GM21423 (cell line): Measurements from ENCODE around the gene NDUFB10.
"Not testable (repeated sequence)": the region's sequence is repeated elsewhere in the genome, so short reads cannot be mapped to it uniquely, and the experiment has no call there.

Experiments
- ATAC-seq: cut with Tn5 transposase; IDR thresholded peaks from one replicate; pipeline ENCODE4 v1.9.1; 2021; ENCODE audit warnings: mild to moderate bottlenecking, moderate library complexity; ENCODE audit not compliant: unreplicated experiment

NDUFB10 gene

DNA sequence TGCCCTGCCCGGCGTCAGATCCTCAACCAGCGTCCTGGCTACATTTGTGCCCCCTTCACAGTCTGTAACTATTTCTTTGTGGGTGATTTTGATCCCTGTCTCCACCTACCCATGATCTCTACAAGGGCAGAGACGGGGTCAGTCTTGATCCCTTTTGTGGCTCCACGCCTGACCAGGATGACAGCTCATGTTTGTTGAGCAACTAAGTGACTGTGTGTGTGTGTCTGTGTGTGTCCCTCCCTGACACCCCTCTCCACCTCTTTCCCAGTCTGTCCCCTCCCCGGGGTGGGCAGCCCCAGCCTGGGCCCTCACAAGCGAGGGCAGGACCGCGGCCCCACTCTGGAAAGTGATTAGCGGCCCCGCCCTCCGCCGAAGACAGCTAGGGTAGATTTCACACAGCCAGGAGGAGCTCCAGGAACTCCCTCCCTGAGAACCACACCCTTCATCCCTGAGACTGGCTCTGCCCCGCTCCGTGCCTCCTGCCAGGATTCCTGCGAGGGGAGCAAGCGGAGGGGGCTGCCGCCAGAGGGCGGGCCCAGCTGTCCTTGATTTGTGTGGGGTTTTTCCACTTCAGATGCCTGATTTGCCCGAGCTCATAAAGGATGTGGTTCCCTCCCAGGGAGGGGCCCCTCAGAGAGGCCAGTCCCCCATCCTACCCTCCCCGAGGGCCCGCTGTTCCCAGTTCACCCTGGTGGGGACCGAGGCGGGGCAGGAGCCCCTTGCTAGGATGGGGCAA, 35.9 kb upstream of the NDUFB10 start:
- no peak for ATAC-seq

DNA sequence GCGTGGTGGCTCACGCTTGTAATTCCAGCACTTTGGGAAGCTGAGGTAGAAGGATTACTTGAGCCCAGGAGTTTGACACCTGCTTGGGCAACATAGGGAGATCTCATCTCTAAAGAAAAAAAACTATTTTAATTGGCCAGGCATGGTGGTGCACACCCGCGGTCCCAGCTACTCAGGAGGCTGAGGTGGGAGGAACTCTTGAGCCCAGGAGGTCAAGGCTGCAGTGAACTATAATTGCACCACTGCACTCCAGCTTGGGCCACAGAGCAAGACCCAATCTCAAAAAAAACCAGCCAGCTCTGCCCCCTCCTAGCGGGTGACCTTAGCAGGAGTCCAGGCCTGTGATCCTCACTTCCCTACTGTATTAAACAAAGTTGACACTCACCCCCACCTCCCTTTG, 35.2 kb upstream of the NDUFB10 start:
- no peak for ATAC-seq

DNA sequence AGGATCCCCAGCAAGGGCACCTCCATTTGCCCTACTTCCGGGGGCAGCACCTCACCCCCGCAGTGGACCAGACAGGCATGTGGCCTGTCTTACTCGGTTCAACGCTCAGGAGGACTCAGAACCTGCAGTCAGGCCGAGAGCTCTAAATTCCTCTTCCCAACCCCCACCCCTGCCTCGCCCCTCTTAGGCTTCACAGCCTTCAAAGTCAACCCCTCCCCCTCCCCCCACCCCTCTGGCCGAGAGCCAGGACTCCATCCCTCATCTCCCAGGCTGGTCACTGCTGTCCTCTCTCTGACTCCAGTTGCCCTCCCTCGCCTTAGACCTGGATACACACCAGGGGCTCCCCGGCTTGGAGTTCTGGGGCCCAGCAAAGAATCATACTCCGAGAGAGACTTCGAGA, 33.1 kb upstream of the NDUFB10 start:
- no peak for ATAC-seq

DNA sequence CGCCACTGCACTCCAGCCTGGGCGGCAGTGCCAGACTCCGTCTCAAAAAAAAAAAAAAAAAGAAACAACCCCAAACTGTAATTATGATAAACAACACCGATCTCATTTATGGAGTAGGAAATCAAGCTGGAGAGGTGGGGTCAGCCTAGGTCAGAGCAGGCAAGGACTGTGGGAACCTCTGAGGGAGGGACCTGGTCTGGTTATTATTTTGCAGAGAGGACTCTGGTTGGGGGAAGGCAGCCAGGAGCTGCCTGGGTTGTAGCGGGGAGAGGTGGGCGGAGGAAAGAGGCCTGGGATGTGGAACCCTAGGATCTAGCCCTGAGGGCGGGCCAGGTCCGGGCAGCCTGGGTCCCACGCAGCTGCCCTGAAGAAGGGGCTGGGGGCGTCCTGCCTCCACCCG, 30.2 kb upstream of the NDUFB10 start:
- no peak for ATAC-seq

DNA sequence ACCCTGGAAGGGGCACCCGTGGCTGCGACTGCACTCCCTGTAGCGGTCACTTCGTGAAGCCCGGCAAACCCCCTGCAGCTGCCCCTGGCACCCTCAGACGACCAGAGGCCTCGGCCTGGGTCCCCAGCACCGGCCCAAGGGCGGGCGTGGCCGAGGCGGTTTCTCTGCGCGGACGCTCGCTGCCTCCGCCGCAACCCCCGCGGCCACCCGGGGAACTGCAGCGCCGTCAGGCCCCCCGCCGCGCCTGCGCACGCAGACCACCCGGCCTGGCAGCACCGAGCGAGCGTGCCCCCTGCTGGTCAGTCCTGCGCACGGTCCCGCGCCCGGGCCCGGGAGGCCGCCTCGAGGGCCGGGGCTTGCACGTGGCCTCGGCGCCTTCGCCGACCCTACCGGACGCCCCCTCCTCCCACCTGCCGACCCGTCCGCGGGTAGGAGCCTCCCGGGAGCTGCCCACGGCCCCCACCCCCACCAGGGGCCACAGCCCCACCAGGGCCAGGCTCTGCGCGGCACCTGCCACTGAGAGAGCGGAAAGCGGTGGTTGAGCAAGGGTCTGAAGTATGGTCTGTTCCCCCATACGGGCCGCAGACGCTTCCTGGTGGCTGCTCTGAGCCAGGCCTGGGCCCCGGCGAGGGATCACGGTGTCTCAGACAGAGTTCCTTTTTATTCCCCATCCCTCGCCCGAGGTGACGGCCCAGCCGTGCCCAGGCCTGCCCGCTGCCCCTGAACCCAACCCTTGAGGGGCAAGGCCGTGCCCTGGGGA, 29.6 kb upstream of the NDUFB10 start:
- ATAC-seq: peak; percentile 82

DNA sequence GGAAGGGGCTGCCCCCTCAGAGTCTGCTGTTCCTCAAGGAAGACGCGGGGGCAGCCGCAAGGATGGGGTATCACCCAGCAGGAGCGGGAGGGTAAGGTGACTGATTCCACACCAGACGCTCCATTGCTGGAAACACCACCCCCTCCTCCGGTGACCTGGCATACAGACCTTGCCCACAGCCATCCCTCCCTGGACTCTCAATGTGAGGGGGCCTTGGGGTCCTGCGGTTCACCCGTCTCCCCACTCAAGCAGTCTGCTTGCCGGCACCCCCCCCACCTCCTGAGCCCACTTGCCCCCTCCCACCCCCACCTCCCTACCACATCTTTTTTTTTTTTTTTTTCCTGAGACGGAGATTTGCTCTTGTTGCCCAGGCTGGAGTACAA, 29.0 kb upstream of the NDUFB10 start:
- ATAC-seq: no peak

DNA sequence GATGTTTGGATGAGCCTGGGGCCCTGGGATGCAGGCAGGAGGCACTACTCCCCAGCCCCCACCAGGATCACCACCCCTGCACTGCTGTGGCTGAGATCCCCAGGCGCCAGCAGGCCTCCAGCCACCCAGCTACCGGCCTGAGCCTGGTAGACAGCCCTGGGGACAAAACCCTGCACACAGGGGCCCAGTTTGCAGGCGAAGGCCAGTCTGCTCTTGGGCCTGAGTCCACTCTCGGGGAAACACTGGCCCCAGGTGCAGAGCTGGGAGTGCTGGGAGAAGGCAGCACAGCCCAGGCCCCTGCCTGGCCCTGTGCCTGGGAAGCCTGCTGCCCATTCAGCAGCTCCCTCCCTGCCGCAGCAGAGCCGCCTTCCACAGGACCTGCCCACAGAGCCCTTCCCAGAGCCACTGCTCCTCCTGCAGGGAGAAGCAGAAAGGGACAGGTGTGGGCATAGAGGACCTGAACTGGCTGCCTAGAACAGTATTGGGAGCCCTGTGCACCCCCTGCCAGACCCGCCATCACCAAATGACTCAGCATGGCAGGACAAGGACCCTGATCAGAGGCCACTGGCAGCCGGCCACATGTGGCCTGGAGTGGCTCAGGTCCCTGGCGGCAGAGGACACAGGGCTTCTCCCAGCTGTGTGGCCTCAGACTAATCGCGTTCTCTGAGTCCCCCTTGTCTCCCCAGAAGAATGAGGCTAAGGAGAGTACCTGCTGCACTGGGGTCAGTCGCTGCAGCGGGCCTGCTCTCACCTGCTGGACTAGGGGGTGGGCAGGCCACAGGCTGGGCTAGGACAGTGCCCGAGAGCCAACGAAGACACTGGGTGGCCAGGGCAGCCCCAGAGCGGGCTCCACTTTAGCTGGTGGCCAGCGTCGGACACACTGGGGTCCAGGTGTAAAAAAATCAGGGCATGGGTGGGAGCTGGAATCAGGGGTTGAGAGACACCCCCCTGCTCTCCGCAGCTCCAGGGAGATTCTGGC, 27.0 kb upstream of the NDUFB10 start:
- ATAC-seq: no peak

DNA sequence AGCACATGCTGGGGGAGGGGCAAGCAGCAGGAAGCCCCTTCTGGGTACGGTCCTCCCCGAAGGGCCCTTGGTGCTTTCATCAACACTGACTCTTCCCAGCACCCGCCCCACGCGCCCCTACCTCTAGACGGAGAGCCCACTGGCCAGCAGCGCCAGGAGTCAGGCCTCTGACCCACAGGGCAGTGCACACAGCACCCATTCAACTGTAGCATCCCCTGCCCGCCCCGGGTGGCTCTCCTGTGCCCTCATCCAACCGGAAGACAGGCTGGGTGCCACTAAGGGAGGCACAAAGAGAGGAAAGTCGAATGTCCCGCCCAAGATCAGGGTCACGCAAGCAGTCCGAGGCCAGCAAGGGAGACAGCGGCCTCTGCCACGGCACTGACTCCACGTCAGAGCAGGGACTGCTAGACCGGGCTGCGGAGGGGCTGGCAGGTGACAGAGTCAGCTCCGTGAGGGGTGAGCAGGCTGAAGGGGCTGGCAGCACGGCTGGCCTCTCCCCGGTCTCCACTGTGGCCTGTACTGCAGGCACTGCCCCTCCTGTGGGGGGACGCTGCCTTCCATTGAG, 26.2 kb upstream of the NDUFB10 start:
- no peak for ATAC-seq

DNA sequence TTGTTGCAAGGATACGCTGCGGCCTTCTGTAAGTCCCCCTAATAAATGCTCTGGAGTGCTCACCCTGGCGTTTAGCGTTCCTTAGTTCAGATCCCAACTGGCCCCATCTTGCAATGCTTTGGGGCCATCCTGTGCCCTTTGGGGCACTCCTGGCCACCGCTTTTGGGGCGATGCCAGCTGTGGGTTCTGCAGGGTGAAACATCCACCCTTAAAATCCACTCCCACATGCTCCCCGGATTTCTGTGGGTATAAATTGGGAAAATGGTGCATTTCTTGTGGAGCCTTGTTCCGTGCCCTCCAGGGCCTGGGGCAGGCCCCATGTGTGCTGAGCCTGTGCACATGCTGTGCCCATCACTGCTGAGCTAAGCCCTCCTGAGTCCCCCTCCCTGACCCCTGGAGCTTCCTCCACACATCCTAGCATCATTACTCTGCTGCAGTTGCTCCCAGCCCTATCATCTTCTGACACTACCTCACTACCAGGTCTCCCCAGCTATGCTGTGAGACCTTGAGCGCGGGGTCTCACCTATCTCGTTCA, 22.3 kb upstream of the NDUFB10 start:
- ATAC-seq: no peak

DNA sequence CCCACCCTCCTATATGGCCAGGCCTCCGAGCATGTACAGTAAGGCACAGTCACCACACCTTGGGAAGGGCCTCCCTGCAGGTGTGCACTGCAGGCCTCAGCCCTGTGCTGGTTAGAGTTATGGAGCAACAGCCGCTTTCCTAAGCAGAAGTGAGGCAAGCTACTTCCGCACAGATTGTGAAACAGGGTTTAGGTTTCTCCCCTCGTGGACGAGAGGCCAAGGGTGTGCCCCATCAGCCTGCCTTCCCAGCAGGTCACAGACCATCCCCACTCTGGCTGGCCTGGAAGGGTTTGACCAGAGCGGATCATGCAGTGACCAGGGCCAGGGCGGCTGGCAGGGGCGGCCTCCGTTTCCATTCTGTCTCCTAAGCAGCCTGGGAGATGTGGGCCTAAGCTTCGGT, 21.0 kb upstream of the NDUFB10 start:
- ATAC-seq: no peak

DNA sequence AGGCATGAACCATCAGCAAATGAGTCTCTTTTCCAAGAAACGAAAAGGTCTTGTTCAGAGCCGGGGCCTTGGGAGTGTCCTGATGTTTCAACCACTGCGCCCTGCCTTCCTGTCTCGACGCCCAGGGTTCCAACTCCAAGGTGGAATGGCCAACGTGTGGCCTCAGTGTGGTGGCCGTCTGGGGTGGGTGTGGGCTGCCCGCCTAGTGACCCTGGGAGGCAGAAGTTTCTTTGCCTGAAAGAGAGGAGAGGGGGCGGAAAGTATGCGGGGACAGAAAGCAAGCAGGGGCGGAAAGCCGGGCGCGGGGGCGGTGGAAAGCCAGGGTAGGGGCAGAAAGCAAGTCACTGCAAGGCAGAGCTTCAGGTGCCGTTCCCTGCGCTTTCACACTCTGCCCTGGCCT, 20.4 kb upstream of the NDUFB10 start:
- ATAC-seq: no peak

DNA sequence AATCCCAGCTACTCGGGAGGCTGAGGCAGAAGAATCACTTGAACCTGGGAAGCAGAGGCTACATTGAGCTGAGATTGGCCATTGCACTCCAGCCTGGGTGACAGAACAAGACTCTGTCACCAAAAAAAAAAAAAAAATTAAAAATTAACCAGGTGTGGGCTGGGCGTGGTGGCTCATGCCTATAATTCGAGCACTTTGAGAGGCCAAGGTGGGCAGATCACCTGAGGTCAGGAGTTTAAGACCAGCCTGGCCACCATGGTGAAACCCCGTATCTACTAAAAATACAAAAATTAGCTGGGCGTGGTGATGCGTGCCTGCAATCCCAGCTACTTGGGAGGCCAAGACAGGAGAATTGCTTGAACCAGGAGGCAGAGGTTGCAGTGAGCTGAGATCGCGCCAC, 19.5 kb upstream of the NDUFB10 start:
- ATAC-seq: not testable (repeated sequence)

DNA sequence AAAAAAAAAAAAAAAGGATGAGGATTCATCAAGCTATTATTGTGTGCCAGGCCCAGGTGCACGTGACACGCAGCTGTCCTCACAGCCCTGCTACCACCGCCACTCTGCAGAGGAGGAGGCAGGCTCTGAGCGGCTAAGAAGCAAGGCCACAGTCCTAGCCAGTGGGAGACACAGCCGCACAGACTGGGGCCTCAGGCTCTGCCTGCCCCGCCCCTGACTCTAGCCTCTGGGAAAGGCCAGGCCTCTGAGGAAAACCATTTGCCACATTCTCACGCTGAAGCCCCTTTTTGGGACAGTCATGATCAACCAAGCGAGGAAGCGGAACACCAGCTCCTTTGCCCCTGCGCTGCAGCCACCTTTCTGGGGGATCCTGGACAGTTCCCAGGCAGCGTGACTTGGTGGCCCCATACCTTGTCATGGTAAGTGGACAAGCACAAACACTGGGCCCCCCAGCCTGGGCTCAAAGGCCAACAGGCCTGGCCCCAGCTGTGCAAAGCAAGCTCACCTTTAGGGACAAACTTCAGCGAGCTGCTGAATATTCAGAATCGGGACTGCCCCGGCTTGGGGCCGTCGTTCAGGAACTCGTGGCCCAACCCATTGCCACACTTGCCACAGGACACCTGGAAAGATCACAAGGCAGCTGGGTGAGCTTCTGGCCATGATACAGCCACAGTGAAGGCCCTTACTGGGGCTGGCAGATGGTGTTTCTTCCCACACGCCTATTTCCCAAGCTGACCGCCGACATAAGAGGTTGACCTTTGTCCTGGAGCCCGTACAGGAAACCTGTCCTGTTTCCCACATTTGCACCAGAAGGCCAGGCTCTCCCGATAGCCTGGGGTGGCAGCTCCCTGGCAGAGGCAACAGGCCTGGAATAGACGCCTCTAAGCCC, 18.8 kb upstream of the NDUFB10 start:
- no peak for ATAC-seq

DNA sequence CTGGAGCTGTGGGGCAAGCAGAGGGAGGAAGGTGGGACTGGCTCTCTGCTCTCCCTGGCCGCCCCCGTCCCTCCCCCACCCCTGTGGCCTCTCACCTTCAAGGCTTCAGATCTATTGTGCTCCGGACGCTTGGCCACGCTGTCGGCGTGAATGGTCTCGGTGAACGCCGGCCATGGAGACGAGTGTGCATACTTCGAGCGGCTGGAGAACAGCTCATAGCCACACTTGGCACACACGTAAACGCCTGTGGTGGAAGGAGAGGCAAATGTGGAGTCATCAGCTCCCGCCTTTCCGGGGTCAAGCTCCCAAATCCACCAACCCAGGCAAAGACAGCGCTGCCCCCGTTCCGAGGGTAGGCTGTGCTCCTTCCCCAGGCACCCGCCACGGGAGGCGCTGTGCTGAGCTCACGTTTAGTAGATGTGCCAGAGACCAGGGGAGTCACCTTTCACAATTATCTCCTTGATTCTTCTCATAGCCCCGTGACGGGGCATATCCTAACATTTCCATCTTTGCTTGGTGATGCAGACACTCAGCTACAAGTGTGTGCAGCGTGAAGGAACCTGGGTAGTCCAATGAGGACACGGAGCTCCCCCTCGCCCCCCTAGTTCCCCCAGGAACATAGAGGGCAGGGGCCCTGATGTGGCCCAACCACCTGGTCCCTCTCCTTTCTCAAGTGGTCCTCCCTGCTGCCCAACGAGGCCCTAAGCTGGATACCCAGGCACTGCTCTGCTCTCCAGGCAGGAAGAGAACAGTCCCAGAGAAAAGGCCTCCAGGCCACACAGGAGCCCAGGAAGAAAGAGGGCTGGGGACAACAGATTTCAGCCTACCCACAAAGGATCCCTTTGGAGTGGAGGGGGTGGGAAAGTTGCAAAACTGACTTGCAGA, 17.9 kb upstream of the NDUFB10 start:
- ATAC-seq: no peak

DNA sequence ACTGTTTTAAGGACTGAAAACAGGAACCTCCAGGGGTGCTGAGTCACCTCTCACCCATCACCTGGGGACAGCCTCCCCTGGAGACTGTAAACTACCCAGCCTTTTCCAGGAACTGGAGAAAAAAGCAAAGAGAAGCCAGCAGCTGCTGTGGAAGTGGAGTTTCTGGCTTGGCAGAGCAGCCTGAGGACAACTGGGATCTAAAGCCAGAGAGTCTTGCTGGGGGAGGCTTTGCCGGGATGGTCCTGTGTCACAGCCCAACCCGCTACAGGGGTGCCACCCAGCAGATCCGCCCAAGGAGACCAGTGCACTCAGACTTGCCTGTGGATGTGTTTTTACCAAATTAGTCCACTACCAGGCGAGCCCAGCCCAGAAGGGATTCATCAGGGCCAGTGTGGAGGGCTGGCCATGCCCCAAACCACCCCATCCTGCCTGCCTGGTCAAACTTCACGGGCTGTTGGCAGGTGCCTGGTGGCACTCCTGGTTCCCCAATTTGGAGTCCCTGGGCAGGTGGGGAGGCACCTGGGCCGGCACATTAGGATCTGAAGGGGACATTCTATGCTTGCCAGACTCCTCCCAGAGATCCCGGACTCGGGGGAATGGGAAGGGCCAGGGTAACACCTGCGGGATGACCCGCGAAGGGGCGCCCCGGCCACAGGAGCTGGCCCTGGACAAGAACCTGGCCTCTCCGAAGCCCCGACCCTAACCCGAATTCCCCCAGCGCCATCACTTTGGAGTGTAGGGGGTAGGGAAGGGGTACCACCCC, 17.1 kb upstream of the NDUFB10 start:
- no peak for ATAC-seq

DNA sequence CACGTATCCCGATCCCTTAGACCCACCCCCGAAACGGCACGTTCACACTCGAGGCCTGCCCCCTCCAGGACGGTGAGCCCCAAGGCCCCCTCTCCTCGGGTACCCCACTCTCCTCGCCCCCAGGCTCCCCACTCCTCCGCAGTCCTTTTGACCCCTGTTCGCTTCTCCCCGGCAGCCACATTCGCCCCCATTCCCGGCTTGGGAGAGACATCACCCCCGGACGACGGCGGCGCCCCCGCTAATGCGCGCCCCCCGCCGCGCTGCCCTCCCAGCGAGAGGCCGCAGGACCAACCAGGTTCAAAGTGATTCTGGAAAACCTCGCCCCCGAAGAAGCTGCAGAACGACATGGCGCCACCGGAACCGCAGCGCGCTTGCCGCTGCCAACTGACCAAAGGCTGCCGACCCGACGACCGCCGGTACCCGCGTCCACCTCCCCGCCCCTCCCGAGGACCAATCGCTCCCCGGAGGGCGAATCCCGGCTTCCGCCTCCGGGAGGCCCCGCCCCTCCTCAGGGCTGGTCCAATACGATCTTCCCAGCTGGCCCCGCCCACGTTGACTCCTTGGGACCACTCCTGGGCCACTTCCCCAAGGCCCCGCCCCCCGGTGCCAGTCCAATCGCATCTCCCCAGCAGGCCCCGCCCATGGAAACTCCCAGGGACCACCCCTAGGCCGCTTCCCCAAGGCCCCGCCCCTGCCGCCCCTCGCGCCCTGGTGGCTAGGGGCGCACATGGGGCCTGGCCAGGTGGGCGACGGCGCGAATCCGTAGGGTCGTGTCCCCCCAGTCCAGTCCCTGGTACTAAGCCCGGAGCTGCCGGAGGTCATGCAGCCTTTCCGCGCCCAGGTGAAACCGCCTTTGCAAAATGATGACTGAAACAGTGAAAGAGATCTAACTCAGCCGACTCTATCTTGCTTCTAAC, 16.3 kb upstream of the NDUFB10 start, which contains the start of gene MSRB1:
MSRB1 (minus strand) TSS at position 390 of the 917 bp plus-strand sequence; CDS start at position 347, 43 bp downstream.
- ATAC-seq: peak; percentile 93
